ENCODE results near the gene KCNQ5.
A peak's percentile ranks its signal among the peaks of the same experiment; 100 is the strongest.
"Not testable (repeated sequence)": the region's sequence is repeated elsewhere in the genome, so short reads cannot be mapped to it uniquely, and the experiment has no call there.

Gene KCNQ5

GRCh38 chr6:72894091-72894490 lies 272.2 kb downstream of the KCNQ5 start:
- H3K36me3 Mint-ChIP-seq = peaks cover 12 to 24% of the 10 kb centered on the region in 2 donors
- peaks cover 9 to 15% of the 10 kb centered on the region in 2 donors for H3K9me3 Mint-ChIP-seq
- H3K4me3 Mint-ChIP-seq = no peak overlapping the region
- no peaks in the 10 kb centered on the region for H3K27me3 Mint-ChIP-seq
- DNase-seq = no peak
- H3K4me1 Mint-ChIP-seq = peaks cover 4 to 5% of the 10 kb centered on the region in 2 donors
- peak; percentile 61 to 62 for ATAC-seq (replicated peaks)
- H3K27ac Mint-ChIP-seq = no peak overlapping the region

- DNase-seq; H3K4me3 Mint-ChIP-seq; ATAC-seq (replicated peaks); H3K27me3 Mint-ChIP-seq; H3K27ac Mint-ChIP-seq: not testable (repeated sequence)
- peaks cover 16 to 30% of the 10 kb centered on the region in 2 donors for H3K4me1 Mint-ChIP-seq
- H3K36me3 Mint-ChIP-seq = peaks cover 26 to 47% of the 10 kb centered on the region in 2 donors
- peaks cover 21 to 25% of the 10 kb centered on the region in 2 donors for H3K9me3 Mint-ChIP-seq
Observed at GRCh38 chr6:72898313-72898712, 276.4 kb downstream of the KCNQ5 start.

- ATAC-seq (replicated peaks) = no peak
- Mint-ChIP-seq H3K27me3 (no peaks in the 10 kb centered on the region), H3K4me1 (peaks cover 25 to 51% of the 10 kb centered on the region in 2 donors), H3K4me3 (no peak overlapping the region), H3K36me3 (peaks cover 15 to 27% of the 10 kb centered on the region in 2 donors), H3K9me3 (peaks cover 9 to 13% of the 10 kb centered on the region in 2 donors), H3K27ac (no peak overlapping the region)
- no peak for DNase-seq
Observed at GRCh38 chr6:72905705-72906478, 284.0 kb downstream of the KCNQ5 start.

GRCh38 chr6:72911463-72912155 lies 289.7 kb downstream of the KCNQ5 start:
- no peak overlapping the region for H3K4me3 Mint-ChIP-seq
- peaks cover 8 to 19% of the 10 kb centered on the region in 2 donors for H3K4me1 Mint-ChIP-seq
- no peak for DNase-seq
- H3K27ac Mint-ChIP-seq = no peak overlapping the region
- H3K9me3 Mint-ChIP-seq = no peaks in the 10 kb centered on the region
- no peaks in the 10 kb centered on the region for H3K27me3 Mint-ChIP-seq
- ATAC-seq (replicated peaks) = no peak
- peaks cover 0 to 2% of the 10 kb centered on the region in 2 donors for H3K36me3 Mint-ChIP-seq

GRCh38 chr6:72913797-72914196 lies 291.9 kb downstream of the KCNQ5 start:
- H3K4me1 Mint-ChIP-seq = peaks cover 12 to 20% of the 10 kb centered on the region in 2 donors
- H3K4me3 Mint-ChIP-seq = no peak overlapping the region
- no peaks in the 10 kb centered on the region for H3K9me3 Mint-ChIP-seq
- ATAC-seq (replicated peaks) = no peak
- H3K27ac Mint-ChIP-seq = no peak overlapping the region
- peaks cover 0 to 2% of the 10 kb centered on the region in 2 donors for H3K36me3 Mint-ChIP-seq
- DNase-seq = no peak
- no peaks in the 10 kb centered on the region for H3K27me3 Mint-ChIP-seq

GRCh38 chr6:72916298-72916697 lies 294.4 kb downstream of the KCNQ5 start:
- peaks cover 13 to 25% of the 10 kb centered on the region in 2 donors for H3K4me1 Mint-ChIP-seq
- DNase-seq (no peak), ATAC-seq (replicated peaks) (no peak)
- H3K36me3 Mint-ChIP-seq = no peaks in the 10 kb centered on the region
- H3K4me3 Mint-ChIP-seq = no peak overlapping the region
- no peaks in the 10 kb centered on the region for H3K27me3 Mint-ChIP-seq
- no peaks in the 10 kb centered on the region for H3K9me3 Mint-ChIP-seq
- H3K27ac Mint-ChIP-seq = no peak overlapping the region

GRCh38 chr6:72916906-72917305 lies 295.0 kb downstream of the KCNQ5 start:
- Mint-ChIP-seq H3K27ac (no peak overlapping the region), H3K27me3 (no peaks in the 10 kb centered on the region), H3K9me3 (no peaks in the 10 kb centered on the region), H3K4me3 (no peak overlapping the region), H3K4me1 (peaks cover 11 to 21% of the 10 kb centered on the region in 2 donors), H3K36me3 (no peaks in the 10 kb centered on the region)
- no peak for DNase-seq
- no peak for ATAC-seq (replicated peaks)

- H3K9me3 Mint-ChIP-seq = no peaks in the 10 kb centered on the region
- H3K27me3 Mint-ChIP-seq = no peaks in the 10 kb centered on the region
- H3K4me1 Mint-ChIP-seq = peaks cover 10 to 26% of the 10 kb centered on the region in 2 donors
- peaks cover 0 to 3% of the 10 kb centered on the region in 2 donors for H3K36me3 Mint-ChIP-seq
- DNase-seq (no peak), ATAC-seq (replicated peaks) (no peak)
- no peak overlapping the region for H3K4me3 Mint-ChIP-seq
- H3K27ac Mint-ChIP-seq = no peak overlapping the region
Observed at GRCh38 chr6:72922401-72922800, 300.5 kb downstream of the KCNQ5 start.

GRCh38 chr6:72925136-72925535 lies 303.3 kb downstream of the KCNQ5 start:
- no peaks in the 10 kb centered on the region for H3K9me3 Mint-ChIP-seq
- H3K27me3 Mint-ChIP-seq = no peaks in the 10 kb centered on the region
- peaks cover 0 to 3% of the 10 kb centered on the region in 2 donors for H3K36me3 Mint-ChIP-seq
- no peak for DNase-seq
- ATAC-seq (replicated peaks) = no peak
- H3K4me1 Mint-ChIP-seq = peaks cover 4 to 14% of the 10 kb centered on the region in 2 donors
- H3K27ac Mint-ChIP-seq = no peak overlapping the region
- no peak overlapping the region for H3K4me3 Mint-ChIP-seq

GRCh38 chr6:72930556-72931132 lies 308.8 kb downstream of the KCNQ5 start:
- Mint-ChIP-seq H3K4me3 (no peak overlapping the region), H3K4me1 (peaks cover 1 to 2% of the 10 kb centered on the region in 2 donors)

GRCh38 chr6:72931325-72931887 lies 309.5 kb downstream of the KCNQ5 start:
- peaks cover 0 to 6% of the 10 kb centered on the region in 2 donors for H3K36me3 Mint-ChIP-seq
- H3K4me3 Mint-ChIP-seq = no peak overlapping the region

More at GRCh38 chr6:72930556-72931132, 308.8 kb downstream of the KCNQ5 start:
- Mint-ChIP-seq H3K36me3 (peaks cover 0 to 3% of the 10 kb centered on the region in 2 donors), H3K27me3 (no peaks in the 10 kb centered on the region), H3K9me3 (no peaks in the 10 kb centered on the region), H3K27ac (no peak overlapping the region)
- ATAC-seq (replicated peaks) (no peak), DNase-seq (no peak)

GRCh38 chr6:72933233-72933632 lies 311.4 kb downstream of the KCNQ5 start:
- peaks cover 2 to 6% of the 10 kb centered on the region in 2 donors for H3K4me1 Mint-ChIP-seq
- no peaks in the 10 kb centered on the region for H3K9me3 Mint-ChIP-seq
- H3K36me3 Mint-ChIP-seq = peaks cover 0 to 6% of the 10 kb centered on the region in 2 donors
- DNase-seq (no peak), ATAC-seq (replicated peaks) (no peak)
- no peaks in the 10 kb centered on the region for H3K27me3 Mint-ChIP-seq
- H3K27ac Mint-ChIP-seq = no peak overlapping the region
- H3K4me3 Mint-ChIP-seq = no peak overlapping the region

More at GRCh38 chr6:72931325-72931887, 309.5 kb downstream of the KCNQ5 start:
- no peaks in the 10 kb centered on the region for H3K27me3 Mint-ChIP-seq
- no peak for ATAC-seq (replicated peaks)
- DNase-seq = no peak
- H3K27ac Mint-ChIP-seq = no peak overlapping the region
- no peaks in the 10 kb centered on the region for H3K9me3 Mint-ChIP-seq
- H3K4me1 Mint-ChIP-seq = peaks cover 2 to 6% of the 10 kb centered on the region in 2 donors

GRCh38 chr6:72936766-72937559 lies 315.1 kb downstream of the KCNQ5 start:
- DNase-seq = no peak
- Mint-ChIP-seq H3K9me3 (no peaks in the 10 kb centered on the region), H3K27me3 (no peaks in the 10 kb centered on the region), H3K36me3 (peaks cover 4 to 6% of the 10 kb centered on the region in 2 donors), H3K4me3 (no peak overlapping the region), H3K27ac (no peak overlapping the region), H3K4me1 (peaks cover 2 to 6% of the 10 kb centered on the region in 2 donors)
- no peak for ATAC-seq (replicated peaks)

All from stimulated activated naive B cell treated with anti-CD40 and anti-IgM and Interleukin-4, amounts not matched to agents 10 μg/mL and 1 μg/mL and 100 μg/mL, for 72 hours (primary cell).